Hypothalamus (tissue), 51 donors: ENCODE measurements around the gene MANEAL.
"Not testable (repeated sequence)": the region's sequence is repeated elsewhere in the genome, so short reads cannot be mapped to it uniquely, and the experiment has no call there.

Experiments used
- DNase-seq, 51 donors: peaks; one replicate each; lab custom pipeline; 2025; lab: John Stamatoyannopoulos, UW

Gene MANEAL

GRCh38 chr1:37793773-37794371 lies at the start of gene MANEAL:
TSS of gene MANEAL (plus strand) at chr1:37793847. CDS start at chr1:37794183, 336 bp downstream.
- peak in 32 of 51 donors; percentile 9 to 64 (median 29) for DNase-seq

- DNase-seq, result no peak
These were observed 46.8 kb upstream of the MANEAL start for GRCh38 chr1:37746806-37747205.

GRCh38 chr1:37748565-37748964 lies 45.1 kb upstream of the MANEAL start:
- DNase-seq, result no peak

GRCh38 chr1:37752213-37752582 lies 41.4 kb upstream of the MANEAL start:
- no peak for DNase-seq

GRCh38 chr1:37752583-37753471 lies 40.8 kb upstream of the MANEAL start:
- peak in 8 of 51 donors; percentile 8 to 48 (median 28) for DNase-seq

GRCh38 chr1:37753473-37754321 lies 40.0 kb upstream of the MANEAL start:
- no peak for DNase-seq

- DNase-seq, result peak in 1 of 51 donors; percentile 29
These were observed 38.4 kb upstream of the MANEAL start for GRCh38 chr1:37755290-37755689.

GRCh38 chr1:37755951-37756560 lies 37.6 kb upstream of the MANEAL start:
- no peak for DNase-seq

GRCh38 chr1:37759451-37759850 lies 34.2 kb upstream of the MANEAL start:
- no peak for DNase-seq

- DNase-seq, result no peak
These were observed 32.1 kb upstream of the MANEAL start for GRCh38 chr1:37761416-37762095.

GRCh38 chr1:37762516-37762915 lies 31.1 kb upstream of the MANEAL start:
- DNase-seq, result no peak

- peak in 1 of 51 donors; percentile 47 for DNase-seq
These were observed 29.7 kb upstream of the MANEAL start for GRCh38 chr1:37763791-37764413.

- peak in 14 of 51 donors; percentile 6 to 47 (median 21) for DNase-seq
These were observed 29.2 kb upstream of the MANEAL start for GRCh38 chr1:37764414-37764825.

GRCh38 chr1:37764888-37765441 lies 28.7 kb upstream of the MANEAL start, which contains the start of gene EPHA10:
TSS of gene EPHA10 (minus strand) at chr1:37765120. CDS start at chr1:37765066, 54 bp downstream.
- peak in 31 of 51 donors; percentile 7 to 73 (median 41) for DNase-seq

- DNase-seq, result peak in 8 of 51 donors; percentile 3 to 50 (median 24)
These were observed 27.6 kb upstream of the MANEAL start for GRCh38 chr1:37765916-37766664.

GRCh38 chr1:37767488-37767887 lies 26.2 kb upstream of the MANEAL start:
- DNase-seq, result no peak

- DNase-seq, result not testable (repeated sequence)
These were observed 22.2 kb upstream of the MANEAL start for GRCh38 chr1:37771440-37771839.

GRCh38 chr1:37776946-37777516 lies 16.6 kb upstream of the MANEAL start:
- DNase-seq, result no peak
